B cell (primary cell): ENCODE measurements around the gene KAZN. TPM values are rescaled to one million over a fixed set of nuclear protein-coding genes. Genes with fewer than 3 reads are reported as not detected.

Source experiments
- ATAC-seq: fragments of 200-7000 bp; cut with Tn5 transposase; one replicate; pipeline ENCODE4 v1.10.0; 2021; ENCODE audit warnings: low read depth, mild to moderate bottlenecking, moderate number of reproducible peaks, moderate library complexity
- CTCF ChIA-PET: fragments of 350-600 bp; sonication (Branson Sonifier 250); formaldehyde crosslinking; loops from one replicate; lab custom pipeline; 2021; ENCODE audit warnings: antibody characterized with exemption, inconsistent platforms; lab: Charles Lee
- POLR2A ChIA-PET: fragments of 350-600 bp; sonication (Branson Sonifier 250); formaldehyde crosslinking; loops from one replicate; lab custom pipeline; 2021; ENCODE audit warnings: antibody characterized with exemption; lab: Charles Lee
- DNase-seq: peaks from one replicate; pipeline ENCODE4 v3.0.0; 2013
- H2AFZ ChIP-seq: 2 replicates; pipeline ENCODE4 v1.6.1; 2012; ENCODE audit warnings: mild to moderate bottlenecking, low read depth, low read length; ENCODE audit not compliant: insufficient read depth, poor library complexity, severe bottlenecking
- H3K27ac ChIP-seq, 2 donors: 1 replicate in 1 of 2; 2 replicates in 1 of 2; pipeline ENCODE4 v1.5.1; 2012 to 2013; ENCODE audit warnings: low read length in 2 of 2, mild to moderate bottlenecking in 2 of 2, moderate library complexity in 1 of 2
- H3K27me3 ChIP-seq, 4 experiments: fragments of 200-600 bp in 1 of 4; sonication (generic) in 1 of 4; replicated peaks in 1 of 4; 1 replicate in 2 of 4; 2 replicates in 2 of 4; pipeline versions ENCODE4 v1.6.1 to v1.7.0; 2013 to 2016; ENCODE audit warnings: low read length in 3 of 4, mild to moderate bottlenecking in 2 of 4, mixed read lengths in 1 of 4, moderate library complexity in 1 of 4; ENCODE audit not compliant: insufficient read depth in 4 of 4, control insufficient read depth in 3 of 4; ENCODE audit errors: control extremely low read depth in 1 of 4
- H3K36me3 ChIP-seq, 2 experiments: replicated peaks in 1 of 2; 1 replicate in 1 of 2; 2 replicates in 1 of 2; pipeline versions ENCODE4 v1.6.1 to v1.7.1; 2013; ENCODE audit warnings: low read length in 1 of 2; ENCODE audit not compliant: insufficient read depth in 2 of 2, control insufficient read depth in 1 of 2; ENCODE audit errors: control extremely low read depth in 1 of 2, extremely low read depth in 1 of 2
- H3K4me1 ChIP-seq, 2 donors: fragments of 200-600 bp in 1 of 2; sonication (generic) in 1 of 2; 1 replicate in 1 of 2; 2 replicates in 1 of 2; pipeline versions ENCODE4 v1.5.1 to v1.6.1; 2013 to 2017; ENCODE audit warnings: low read length in 2 of 2; ENCODE audit not compliant: control insufficient read depth in 2 of 2, insufficient read depth in 2 of 2
- H3K4me2 ChIP-seq: replicated peaks from 2 replicates; pipeline ENCODE3; 2012; ENCODE audit warnings: mild to moderate bottlenecking, low read depth, low read length; ENCODE audit not compliant: poor library complexity, severe bottlenecking
- H3K4me3 ChIP-seq, 5 experiments: fragments of 200-600 bp in 1 of 5; sonication (generic) in 1 of 5; 1 replicate in 3 of 5; 2 replicates in 2 of 5; pipeline versions ENCODE4 v1.5.1 to v1.7.0; 2011 to 2016; ENCODE audit warnings: low read length in 4 of 5, mild to moderate bottlenecking in 4 of 5, low read depth in 2 of 5, control low read depth in 1 of 5, moderate library complexity in 1 of 5; ENCODE audit not compliant: insufficient read depth in 1 of 5; ENCODE audit errors: control extremely low read depth in 1 of 5, extremely low read depth in 1 of 5
- H3K79me2 ChIP-seq: fragments of 200-600 bp; sonication (generic); one replicate; pipeline ENCODE4 v1.6.0; 2016; ENCODE audit warnings: low read length; ENCODE audit not compliant: control insufficient read depth, insufficient read depth
- H3K9ac ChIP-seq: fragments of 200-600 bp; sonication (generic); 2 replicates; pipeline ENCODE4 v1.6.1; 2017; ENCODE audit warnings: mild to moderate bottlenecking, low read length, moderate library complexity
- H3K9me3 ChIP-seq, 3 donors: one replicate each; pipeline versions ENCODE4 v1.6.1 to v1.7.1; 2013; ENCODE audit warnings: low read length in 2 of 3; ENCODE audit not compliant: control insufficient read depth in 2 of 3, insufficient read depth in 1 of 3; ENCODE audit errors: control extremely low read depth in 1 of 3
- H4K20me1 ChIP-seq: 2 replicates; pipeline ENCODE4 v1.6.0; 2012; ENCODE audit warnings: mild to moderate bottlenecking, low read length; ENCODE audit not compliant: insufficient read depth, control insufficient read depth, poor library complexity, severe bottlenecking
- H3K27ac Mint-ChIP-seq: one replicate; pipeline ENCODE4 v1.8.0; 2021; ENCODE audit warnings: mixed read lengths
- H3K27me3 Mint-ChIP-seq: one replicate; pipeline ENCODE4 v1.8.0; 2021; ENCODE audit warnings: mixed read lengths
- H3K4me1 Mint-ChIP-seq: one replicate; pipeline ENCODE4 v1.8.0; 2021; ENCODE audit warnings: mixed read lengths
- H3K4me3 Mint-ChIP-seq: one replicate; pipeline ENCODE4 v1.8.0; 2021; ENCODE audit warnings: mixed read lengths
- H3K9me3 Mint-ChIP-seq: one replicate; pipeline ENCODE4 v1.8.0; 2022; ENCODE audit warnings: mixed read lengths; ENCODE audit not compliant: insufficient read depth
- EZH2 ChIP-seq: IDR thresholded peaks from 2 replicates; pipeline ENCODE4 v1.6.1; 2012; ENCODE audit warnings: borderline replicate concordance, low read depth, mild to moderate bottlenecking, moderate library complexity, low read length; ENCODE audit not compliant: insufficient read depth, poor library complexity, severe bottlenecking
- WGBS: methylation state at CpG from one replicate; pipeline ENCODE4 v1.1.5; 2013; ENCODE audit warnings: missing lambda C conversion rate; ENCODE audit not compliant: insufficient coverage; 5-methylcytosine and 5-hydroxymethylcytosine counted together
- intact Hi-C: fragments of 100-400 bp; cut with micrococcal nuclease; formaldehyde crosslinking; loops from one replicate; pipeline ENCODE4 v1.10.0; 2022
- polyA plus RNA-seq: library from polyadenylated mRNA; depleted of rRNA; stranded (reverse); fragments of >200 nt; gene quantifications from 2 replicates; pipeline ENCODE4 v1.2.3, GENCODE V29; 2012
- total RNA-seq, 2 donors: library from RNA; stranded (reverse); fragments of 120-200 nt in 1 of 2; gene quantifications; 1 replicate in 1 of 2; 2 replicates in 1 of 2; pipeline versions ENCODE4 v1.2.3 to v1.2.4, GENCODE V29; 2013 to 2022
- TF ChIP-seq, protein P1 (sequence below): fragments of 200-600 bp; IDR thresholded peaks from one replicate; pipeline ENCODE4 v1.8.0; 2022; ENCODE audit warnings: antibody characterized with exemption, mild to moderate bottlenecking

Gene KAZN
- total and polyA plus RNA-seq, 2 donors (not counting 1 experiment from before 2014, with no cell fraction given), result 0.13 to 0.39 TPM

GRCh38 chr1:14800500-14801076 lies 202.1 kb downstream of the KAZN start:
- ATAC-seq (no peak), DNase-seq (no peak)
- no peaks in the 10 kb centered on the region for H3K27me3 ChIP-seq
- ChIA-PET POLR2A (no interaction called here), CTCF (no interaction called here)
- H3K4me3 Mint-ChIP-seq, result no peak overlapping the region
- WGBS, result 83% methylated on average over 2 of the region's 9 CpGs
- intact Hi-C loops, result no loop called here
- H3K4me1 Mint-ChIP-seq, result no peaks in the 10 kb centered on the region
- H3K79me2 ChIP-seq, result no peaks in the 10 kb centered on the region
- no peaks in the 10 kb centered on the region for H3K9me3 Mint-ChIP-seq
- H3K36me3 ChIP-seq, result no peaks in the 10 kb centered on the region
- H3K27ac ChIP-seq, result no peak overlapping the region
- H2AFZ ChIP-seq, result no peak overlapping the region
- H3K9ac ChIP-seq, result no peak overlapping the region
- no peak overlapping the region for H3K27ac Mint-ChIP-seq
- no peaks in the 10 kb centered on the region for H3K4me1 ChIP-seq
- H3K9me3 ChIP-seq, result no peaks in the 10 kb centered on the region
- no peak for TF ChIP-seq EZH2
- TF ChIP-seq, protein P1, sequence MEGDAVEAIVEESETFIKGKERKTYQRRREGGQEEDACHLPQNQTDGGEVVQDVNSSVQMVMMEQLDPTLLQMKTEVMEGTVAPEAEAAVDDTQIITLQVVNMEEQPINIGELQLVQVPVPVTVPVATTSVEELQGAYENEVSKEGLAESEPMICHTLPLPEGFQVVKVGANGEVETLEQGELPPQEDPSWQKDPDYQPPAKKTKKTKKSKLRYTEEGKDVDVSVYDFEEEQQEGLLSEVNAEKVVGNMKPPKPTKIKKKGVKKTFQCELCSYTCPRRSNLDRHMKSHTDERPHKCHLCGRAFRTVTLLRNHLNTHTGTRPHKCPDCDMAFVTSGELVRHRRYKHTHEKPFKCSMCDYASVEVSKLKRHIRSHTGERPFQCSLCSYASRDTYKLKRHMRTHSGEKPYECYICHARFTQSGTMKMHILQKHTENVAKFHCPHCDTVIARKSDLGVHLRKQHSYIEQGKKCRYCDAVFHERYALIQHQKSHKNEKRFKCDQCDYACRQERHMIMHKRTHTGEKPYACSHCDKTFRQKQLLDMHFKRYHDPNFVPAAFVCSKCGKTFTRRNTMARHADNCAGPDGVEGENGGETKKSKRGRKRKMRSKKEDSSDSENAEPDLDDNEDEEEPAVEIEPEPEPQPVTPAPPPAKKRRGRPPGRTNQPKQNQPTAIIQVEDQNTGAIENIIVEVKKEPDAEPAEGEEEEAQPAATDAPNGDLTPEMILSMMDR, result no peak
- H3K4me3 ChIP-seq, result no peak overlapping the region
- H3K27me3 Mint-ChIP-seq, result no peaks in the 10 kb centered on the region
- H3K4me2 ChIP-seq, result no peak overlapping the region
- no peaks in the 10 kb centered on the region for H4K20me1 ChIP-seq

DNA sequence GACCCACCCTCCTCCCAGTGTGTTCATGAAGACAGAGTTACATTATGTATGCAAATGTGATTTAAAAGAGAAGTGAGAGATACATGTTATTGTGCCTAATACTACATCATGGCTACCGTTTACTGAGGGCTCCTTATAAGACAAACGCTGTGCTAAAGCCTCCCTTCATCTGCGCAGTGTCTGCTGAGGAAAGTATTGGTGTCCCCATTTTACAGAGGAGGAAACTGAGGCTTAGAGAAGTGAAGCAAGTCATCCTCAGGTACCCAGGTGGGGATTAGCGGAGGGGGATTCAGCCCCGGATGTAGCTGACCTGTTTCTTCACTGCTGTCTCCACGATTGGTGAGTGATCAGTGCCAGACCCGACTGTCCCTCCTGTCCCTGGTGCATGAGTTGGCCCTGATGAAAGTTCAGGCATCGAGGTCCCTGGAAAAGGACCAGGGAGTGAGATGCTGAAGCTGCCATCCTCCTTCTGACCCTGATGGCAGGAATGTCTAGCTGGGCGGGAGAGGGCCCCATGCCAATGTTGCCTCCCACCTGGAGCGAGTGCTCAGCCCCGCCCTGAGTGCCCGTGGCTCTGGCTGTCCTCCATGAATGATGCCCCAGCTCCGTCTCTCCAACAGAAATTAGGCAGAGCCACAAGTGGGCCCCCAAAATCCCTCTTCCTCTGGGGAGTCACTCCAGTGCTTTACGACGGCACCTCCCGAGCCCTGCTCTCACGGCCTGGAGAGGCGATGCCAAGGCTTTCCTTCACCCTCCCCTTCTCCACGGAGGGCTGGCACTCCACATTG lies 204.7 kb downstream of the KAZN start:
- ATAC-seq, result no peak
- Histone ChIP-seq H3K9ac (no peak overlapping the region), H3K27ac (no peak overlapping the region), H3K36me3 (no peaks in the 10 kb centered on the region), H2AFZ (no peak overlapping the region), H4K20me1 (no peaks in the 10 kb centered on the region), H3K4me2 (no peak overlapping the region), H3K27me3 (no peaks in the 10 kb centered on the region), H3K4me1 (no peaks in the 10 kb centered on the region), H3K4me3 (no peak overlapping the region), H3K9me3 (peaks cover 2 to 19% (median 9%) of the 10 kb centered on the region in 3 donors), H3K79me2 (no peaks in the 10 kb centered on the region)
- intact Hi-C loops, result no loop called here
- Mint-ChIP-seq H3K9me3 (peaks cover 3% of the 10 kb centered on the region), H3K4me1 (no peaks in the 10 kb centered on the region), H3K27ac (no peak overlapping the region), H3K27me3 (no peaks in the 10 kb centered on the region), H3K4me3 (no peak overlapping the region)
- no peak for TF ChIP-seq EZH2
- TF ChIP-seq, protein P1, result no peak
- no peak for DNase-seq
- ChIA-PET POLR2A (no interaction called here), CTCF (no interaction called here)
- WGBS, result 93% methylated on average over 19 of the region's 19 CpGs
